Measurements from ENCODE around the gene DDX59.
A peak's percentile ranks its signal among the peaks of the same experiment; 100 is the strongest.
"Not testable (repeated sequence)": the region's sequence is repeated elsewhere in the genome, so short reads cannot be mapped to it uniquely, and the experiment has no call there.

The DDX59 gene

GRCh38 chr1:200670242-200671118 is 773 bp upstream of the DDX59 start:
- DNase-seq: no peak

GRCh38 chr1:200668514-200669313 is 993 bp downstream of the DDX59 start:
- no peak for DNase-seq

GRCh38 chr1:200666309-200666708 is 3.4 kb downstream of the DDX59 start:
- DNase-seq: no peak

GRCh38 chr1:200665861-200666260 is 3.8 kb downstream of the DDX59 start:
- no peak for DNase-seq

GRCh38 chr1:200660719-200661118 is 9.0 kb downstream of the DDX59 start:
- no peak for DNase-seq

GRCh38 chr1:200659269-200659668 is 10.4 kb downstream of the DDX59 start:
- peak; percentile 90 for DNase-seq

GRCh38 chr1:200658037-200658818 is 11.5 kb downstream of the DDX59 start:
- DNase-seq: no peak

GRCh38 chr1:200654660-200655059 is 15.0 kb downstream of the DDX59 start:
- DNase-seq: no peak

- no peak for DNase-seq
These were observed 16.7 kb downstream of the DDX59 start for GRCh38 chr1:200653022-200653462.

- no peak for DNase-seq
These were observed 17.3 kb downstream of the DDX59 start for GRCh38 chr1:200652378-200652777.

GRCh38 chr1:200646515-200646914 is 23.2 kb downstream of the DDX59 start:
- DNase-seq: no peak

- no peak for DNase-seq
These were observed 25.7 kb downstream of the DDX59 start for GRCh38 chr1:200644021-200644420.

- DNase-seq: no peak
These were observed 27.2 kb downstream of the DDX59 start for GRCh38 chr1:200642481-200642880.

- DNase-seq: no peak
These were observed 28.7 kb downstream of the DDX59 start for GRCh38 chr1:200640963-200641401.

GRCh38 chr1:200640373-200640962 is 29.2 kb downstream of the DDX59 start:
- DNase-seq: no peak

GRCh38 chr1:200638073-200638472 is 31.6 kb downstream of the DDX59 start:
- no peak for DNase-seq

GRCh38 chr1:200636681-200637080 is 33.0 kb downstream of the DDX59 start:
- no peak for DNase-seq

- no peak for DNase-seq
These were observed 35.2 kb downstream of the DDX59 start for GRCh38 chr1:200634261-200635122.

- no peak for DNase-seq
These were observed 38.3 kb downstream of the DDX59 start for GRCh38 chr1:200631375-200631774.

GRCh38 chr1:200630515-200630899 is 39.2 kb downstream of the DDX59 start:
- not testable (repeated sequence) for DNase-seq

GRCh38 chr1:200629876-200630514 is 39.7 kb downstream of the DDX59 start:
- DNase-seq: peak; percentile 79
